Mesendoderm (in vitro differentiated cells): Measurements from ENCODE around the gene LRFN2.

Experiments
- DNase-seq: peaks from one replicate; pipeline ENCODE4 v3.0.0; 2013
- H2AK5ac ChIP-seq: 2 replicates; pipeline ENCODE4 v1.6.1; 2013; ENCODE audit warnings: low read length, inconsistent platforms
- H2BK120ac ChIP-seq: 2 replicates; pipeline ENCODE4 v1.6.1; 2013; ENCODE audit warnings: low read depth, mild to moderate bottlenecking, low read length, moderate library complexity, mixed read lengths
- H2BK15ac ChIP-seq: replicated peaks from 2 replicates; pipeline ENCODE4 v1.6.1; 2013; ENCODE audit warnings: low read depth, mild to moderate bottlenecking, moderate library complexity
- H2BK5ac ChIP-seq: 2 replicates; pipeline ENCODE4 v1.6.1; 2013; ENCODE audit warnings: low read length, inconsistent platforms
- H3K18ac ChIP-seq: 2 replicates; pipeline ENCODE4 v1.6.1; 2013; ENCODE audit warnings: mild to moderate bottlenecking, low read length, mixed read lengths
- H3K23ac ChIP-seq: one replicate; pipeline ENCODE4 v1.6.1; 2013; ENCODE audit warnings: low read length
- H3K27ac ChIP-seq: 2 replicates; pipeline ENCODE4 v1.5.1; 2013; ENCODE audit warnings: low read depth, mild to moderate bottlenecking, inconsistent platforms, low read length, moderate library complexity
- H3K27me3 ChIP-seq: 2 replicates; pipeline ENCODE4 v1.6.1; 2013; ENCODE audit warnings: low read length, control low read depth, mild to moderate bottlenecking, inconsistent platforms; ENCODE audit not compliant: insufficient read depth, poor library complexity
- H3K36me3 ChIP-seq: 2 replicates; pipeline ENCODE4 v1.6.1; 2013; ENCODE audit warnings: low read length, inconsistent platforms; ENCODE audit not compliant: control insufficient read depth, insufficient read depth
- H3K4ac ChIP-seq: one replicate; pipeline ENCODE4 v1.6.1; 2013; ENCODE audit warnings: low read depth, mild to moderate bottlenecking, low read length, moderate library complexity
- H3K4me1 ChIP-seq: 2 replicates; pipeline ENCODE4 v1.6.1; 2013; ENCODE audit warnings: low read depth, low read length, inconsistent platforms; ENCODE audit not compliant: control insufficient read depth
- H3K4me2 ChIP-seq: 2 replicates; pipeline ENCODE4 v1.6.1; 2013; ENCODE audit warnings: low read length
- H3K4me3 ChIP-seq: 2 replicates; pipeline ENCODE4 v1.5.1; 2013; ENCODE audit warnings: mild to moderate bottlenecking, low read length
- H3K56ac ChIP-seq: one replicate; pipeline ENCODE4 v1.6.1; 2013; ENCODE audit warnings: low read length
- H3K79me1 ChIP-seq: 2 replicates; pipeline ENCODE4 v1.6.1; 2013; ENCODE audit warnings: low read length, inconsistent platforms
- H3K79me2 ChIP-seq: 2 replicates; pipeline ENCODE4 v1.6.1; 2013; ENCODE audit warnings: mild to moderate bottlenecking, low read length; ENCODE audit not compliant: control insufficient read depth, insufficient read depth
- H3K9ac ChIP-seq: 2 replicates; pipeline ENCODE4 v1.6.1; 2013; ENCODE audit warnings: low read length, inconsistent platforms
- H4K5ac ChIP-seq: one replicate; pipeline ENCODE4 v1.6.1; 2013; ENCODE audit warnings: low read length
- H4K8ac ChIP-seq: one replicate; pipeline ENCODE4 v1.6.1; 2013; ENCODE audit warnings: low read depth, mild to moderate bottlenecking, control low read depth, low read length, moderate library complexity
- WGBS: extraction: QIAGEN DNeasy Blood & Tissue Kit; methylation state at CpG from one replicate; pipeline ENCODE4 v1.1.7; 2013; ENCODE audit warnings: low lambda C conversion rate, missing lambda C conversion rate; ENCODE audit not compliant: insufficient coverage; ENCODE audit errors: extremely low coverage; 5-methylcytosine and 5-hydroxymethylcytosine counted together

Gene LRFN2

GRCh38 chr6:40585651-40586269 is 1.4 kb downstream of the LRFN2 start:
- DNase-seq = peak; percentile 92
- H3K4me1 ChIP-seq = peaks cover 15% of the 10 kb centered on the region
- H3K4me3 ChIP-seq = no peak overlapping the region

GRCh38 chr6:40585223-40585622 is 1.9 kb downstream of the LRFN2 start:
- Histone ChIP-seq H4K5ac (no peak overlapping the region), H3K4me1 (peaks cover 15% of the 10 kb centered on the region), H2AK5ac (no peak overlapping the region), H3K18ac (no peak overlapping the region), H3K27me3 (peaks cover 7% of the 10 kb centered on the region), H3K27ac (no peak overlapping the region), H3K4me2 (no peak overlapping the region), H2BK5ac (no peak overlapping the region), H4K8ac (no peak overlapping the region), H3K9ac (no peak overlapping the region), H2BK120ac (no peak overlapping the region), H3K36me3 (no peaks in the 10 kb centered on the region), H3K79me1 (no peaks in the 10 kb centered on the region), H3K4ac (no peak overlapping the region), H3K56ac (peak overlapping the region; percentile 38), H2BK15ac (no peak overlapping the region), H3K79me2 (no peaks in the 10 kb centered on the region), H3K23ac (no peak overlapping the region), H3K4me3 (no peak overlapping the region)
- no CpG with 5 or more reads among the region's 4 CpGs for WGBS
- DNase-seq = peak; percentile 9

More at GRCh38 chr6:40585651-40586269, 1.4 kb downstream of the LRFN2 start:
- Histone ChIP-seq H4K5ac (no peak overlapping the region), H2BK15ac (no peak overlapping the region), H3K27ac (no peak overlapping the region), H3K4me2 (peak overlapping the region; percentile 4), H3K27me3 (peaks cover 7% of the 10 kb centered on the region), H3K18ac (no peak overlapping the region), H2BK5ac (no peak overlapping the region), H3K36me3 (no peaks in the 10 kb centered on the region), H3K4ac (no peak overlapping the region), H2BK120ac (no peak overlapping the region), H3K79me1 (no peaks in the 10 kb centered on the region), H3K56ac (peak overlapping the region; percentile 6), H3K79me2 (no peaks in the 10 kb centered on the region), H3K9ac (no peak overlapping the region), H2AK5ac (no peak overlapping the region), H3K23ac (no peak overlapping the region), H4K8ac (no peak overlapping the region)
- WGBS = no CpG with 5 or more reads among the region's 11 CpGs

- H3K4me3 ChIP-seq = no peak overlapping the region
- peak overlapping the region; percentile 18 for H2BK120ac ChIP-seq
- peak overlapping the region; percentile 50 for H3K23ac ChIP-seq
- no peaks in the 10 kb centered on the region for H3K79me2 ChIP-seq
- peak overlapping the region; percentile 38 for H3K56ac ChIP-seq
- H3K4me1 ChIP-seq = peaks cover 15% of the 10 kb centered on the region
- no peak overlapping the region for H4K5ac ChIP-seq
- H3K18ac ChIP-seq = no peak overlapping the region
- H3K36me3 ChIP-seq = no peaks in the 10 kb centered on the region
- H2AK5ac ChIP-seq = peak overlapping the region; percentile 18
- H3K27me3 ChIP-seq = peaks cover 7% of the 10 kb centered on the region
- DNase-seq = peak; percentile 26
- H3K4ac ChIP-seq = no peak overlapping the region
- H2BK15ac ChIP-seq = no peak overlapping the region
- WGBS = no CpG with 5 or more reads among the region's 2 CpGs
- H4K8ac ChIP-seq = no peak overlapping the region
- H3K9ac ChIP-seq = no peak overlapping the region
- H2BK5ac ChIP-seq = no peak overlapping the region
- no peaks in the 10 kb centered on the region for H3K79me1 ChIP-seq
- no peak overlapping the region for H3K4me2 ChIP-seq
- no peak overlapping the region for H3K27ac ChIP-seq
Measured at GRCh38 chr6:40584741-40585140, 2.4 kb downstream of the LRFN2 start.

GRCh38 chr6:40583709-40584108 is 3.5 kb downstream of the LRFN2 start:
- H3K4me1 ChIP-seq = peaks cover 15% of the 10 kb centered on the region
- no peak overlapping the region for H3K18ac ChIP-seq
- H3K36me3 ChIP-seq = no peaks in the 10 kb centered on the region
- H3K79me1 ChIP-seq = no peaks in the 10 kb centered on the region
- DNase-seq = no peak
- H2BK15ac ChIP-seq = no peak overlapping the region
- H3K27me3 ChIP-seq = peaks cover 7% of the 10 kb centered on the region
- WGBS = no CpG with 5 or more reads among the region's 3 CpGs
- no peak overlapping the region for H2BK5ac ChIP-seq
- H3K56ac ChIP-seq = no peak overlapping the region
- H3K27ac ChIP-seq = no peak overlapping the region
- H3K4ac ChIP-seq = no peak overlapping the region
- no peaks in the 10 kb centered on the region for H3K79me2 ChIP-seq
- H2AK5ac ChIP-seq = no peak overlapping the region
- no peak overlapping the region for H2BK120ac ChIP-seq
- H4K8ac ChIP-seq = no peak overlapping the region
- H3K4me2 ChIP-seq = no peak overlapping the region
- no peak overlapping the region for H3K4me3 ChIP-seq
- no peak overlapping the region for H3K9ac ChIP-seq
- H4K5ac ChIP-seq = no peak overlapping the region
- H3K23ac ChIP-seq = no peak overlapping the region

GRCh38 chr6:40582892-40583291 is 4.3 kb downstream of the LRFN2 start:
- H3K27me3 ChIP-seq = peaks cover 7% of the 10 kb centered on the region
- no peak overlapping the region for H4K8ac ChIP-seq
- no peak overlapping the region for H4K5ac ChIP-seq
- H2BK120ac ChIP-seq = no peak overlapping the region
- H3K4ac ChIP-seq = no peak overlapping the region
- no peak overlapping the region for H3K27ac ChIP-seq
- no peaks in the 10 kb centered on the region for H3K79me2 ChIP-seq
- no CpG with 5 or more reads among the region's 3 CpGs for WGBS
- H2BK15ac ChIP-seq = no peak overlapping the region
- peaks cover 16% of the 10 kb centered on the region for H3K4me1 ChIP-seq
- DNase-seq = peak; percentile 20
- no peak overlapping the region for H3K18ac ChIP-seq
- H3K23ac ChIP-seq = no peak overlapping the region
- H3K9ac ChIP-seq = no peak overlapping the region
- no peak overlapping the region for H2BK5ac ChIP-seq
- no peak overlapping the region for H3K4me3 ChIP-seq
- no peak overlapping the region for H3K4me2 ChIP-seq
- no peak overlapping the region for H2AK5ac ChIP-seq
- no peaks in the 10 kb centered on the region for H3K36me3 ChIP-seq
- H3K56ac ChIP-seq = no peak overlapping the region
- H3K79me1 ChIP-seq = no peaks in the 10 kb centered on the region

GRCh38 chr6:40579101-40579500 is 8.1 kb downstream of the LRFN2 start:
- no CpG with 5 or more reads among the region's 3 CpGs for WGBS
- Histone ChIP-seq H4K8ac (no peak overlapping the region), H2AK5ac (no peak overlapping the region), H3K18ac (no peak overlapping the region), H3K4me1 (peaks cover 3% of the 10 kb centered on the region), H3K9ac (no peak overlapping the region), H2BK15ac (no peak overlapping the region), H2BK120ac (no peak overlapping the region), H3K79me1 (no peaks in the 10 kb centered on the region), H2BK5ac (no peak overlapping the region), H3K36me3 (no peaks in the 10 kb centered on the region), H3K27me3 (no peaks in the 10 kb centered on the region), H3K4me3 (no peak overlapping the region), H3K4me2 (no peak overlapping the region), H3K79me2 (no peaks in the 10 kb centered on the region), H4K5ac (no peak overlapping the region), H3K56ac (no peak overlapping the region), H3K27ac (no peak overlapping the region), H3K4ac (no peak overlapping the region), H3K23ac (no peak overlapping the region)
- no peak for DNase-seq
